ENCODE data around the gene ADARB1.

ADARB1 gene

DNA sequence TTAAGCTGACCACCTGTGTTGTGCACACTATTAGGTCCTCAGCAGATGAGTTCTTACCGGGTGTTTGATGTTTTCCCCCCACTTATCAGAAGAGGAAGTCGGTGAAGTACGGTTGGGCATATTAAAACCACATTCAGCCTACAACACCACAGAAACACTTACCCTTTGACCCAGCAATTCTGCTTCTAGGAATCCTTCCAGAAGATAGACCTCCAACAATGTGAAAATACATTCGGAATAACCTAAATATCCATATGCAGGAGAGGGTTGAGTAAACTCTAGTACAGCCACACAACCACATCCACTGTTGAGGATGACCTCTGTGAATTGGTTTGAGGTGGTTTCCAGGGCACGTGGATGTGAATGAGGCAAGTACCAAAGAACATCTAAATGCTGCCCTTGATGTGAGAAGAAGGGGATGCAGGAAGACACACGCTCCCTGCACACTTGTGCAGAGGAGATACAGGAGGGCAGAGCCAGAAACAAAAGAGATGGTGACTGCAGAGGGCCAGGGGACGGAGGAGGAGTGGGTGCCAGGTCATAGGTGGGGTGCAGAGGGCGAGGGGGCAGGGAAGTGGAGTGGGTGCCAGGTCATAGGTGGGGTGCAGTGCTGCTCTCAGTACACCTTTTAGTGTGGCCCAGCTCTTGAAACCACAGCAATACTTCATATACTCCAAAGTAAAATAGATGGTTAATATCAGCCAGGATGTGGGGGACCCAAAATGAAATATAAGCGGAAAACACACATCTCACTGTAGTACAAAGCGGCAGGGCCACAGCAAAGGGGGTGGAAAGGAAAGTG lies 12.8 kb downstream of the ADARB1 start:
- Histone ChIP-seq H3K4me1 (ENCODE audit: control insufficient read depth in 1 of 2, insufficient read depth in 1 of 2, low read depth in 1 of 2, low read length in 1 of 2) (no peaks in the 10 kb centered on the region), H3K27me3 (peaks cover 4% of the 10 kb centered on the region), H3K9me3 (no peaks in the 10 kb centered on the region), H3K27ac (no peak overlapping the region), H3K36me3 (no peaks in the 10 kb centered on the region), H3K4me3 (ENCODE audit: low read depth in 1 of 2, low read length in 1 of 2) (no peak overlapping the region)
- TF ChIP-seq, protein P1, sequence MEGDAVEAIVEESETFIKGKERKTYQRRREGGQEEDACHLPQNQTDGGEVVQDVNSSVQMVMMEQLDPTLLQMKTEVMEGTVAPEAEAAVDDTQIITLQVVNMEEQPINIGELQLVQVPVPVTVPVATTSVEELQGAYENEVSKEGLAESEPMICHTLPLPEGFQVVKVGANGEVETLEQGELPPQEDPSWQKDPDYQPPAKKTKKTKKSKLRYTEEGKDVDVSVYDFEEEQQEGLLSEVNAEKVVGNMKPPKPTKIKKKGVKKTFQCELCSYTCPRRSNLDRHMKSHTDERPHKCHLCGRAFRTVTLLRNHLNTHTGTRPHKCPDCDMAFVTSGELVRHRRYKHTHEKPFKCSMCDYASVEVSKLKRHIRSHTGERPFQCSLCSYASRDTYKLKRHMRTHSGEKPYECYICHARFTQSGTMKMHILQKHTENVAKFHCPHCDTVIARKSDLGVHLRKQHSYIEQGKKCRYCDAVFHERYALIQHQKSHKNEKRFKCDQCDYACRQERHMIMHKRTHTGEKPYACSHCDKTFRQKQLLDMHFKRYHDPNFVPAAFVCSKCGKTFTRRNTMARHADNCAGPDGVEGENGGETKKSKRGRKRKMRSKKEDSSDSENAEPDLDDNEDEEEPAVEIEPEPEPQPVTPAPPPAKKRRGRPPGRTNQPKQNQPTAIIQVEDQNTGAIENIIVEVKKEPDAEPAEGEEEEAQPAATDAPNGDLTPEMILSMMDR (IDR thresholded peaks at IDR 0.05) = no peak

DNA sequence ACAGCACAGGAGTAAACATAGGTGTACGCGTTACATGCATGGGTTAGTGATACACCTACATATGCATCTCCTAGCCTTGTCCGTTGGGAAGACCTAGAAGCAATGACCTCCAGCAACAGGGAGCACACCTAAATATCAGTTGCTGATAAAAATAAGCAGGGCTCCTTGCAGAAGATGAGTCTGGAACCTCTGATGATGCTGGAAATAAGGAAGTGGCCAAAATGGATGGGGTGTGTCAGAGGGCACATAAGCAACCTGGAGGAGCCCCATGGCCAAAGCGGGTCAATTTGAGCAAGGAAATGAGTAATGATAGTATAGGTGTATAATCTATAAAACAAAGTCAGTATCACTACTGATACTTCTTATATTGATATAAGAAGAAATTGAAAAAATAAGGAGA lies 13.7 kb downstream of the ADARB1 start:
- Histone ChIP-seq H3K9me3 (no peaks in the 10 kb centered on the region), H3K4me3 (ENCODE audit: low read depth in 1 of 2, low read length in 1 of 2) (no peak overlapping the region), H3K36me3 (no peaks in the 10 kb centered on the region), H3K4me1 (ENCODE audit: control insufficient read depth in 1 of 2, insufficient read depth in 1 of 2, low read depth in 1 of 2, low read length in 1 of 2) (no peaks in the 10 kb centered on the region), H3K27me3 (peaks cover 6% of the 10 kb centered on the region), H3K27ac (no peak overlapping the region)
- TF ChIP-seq, protein P1 (IDR thresholded peaks at IDR 0.05) = no peak

DNA sequence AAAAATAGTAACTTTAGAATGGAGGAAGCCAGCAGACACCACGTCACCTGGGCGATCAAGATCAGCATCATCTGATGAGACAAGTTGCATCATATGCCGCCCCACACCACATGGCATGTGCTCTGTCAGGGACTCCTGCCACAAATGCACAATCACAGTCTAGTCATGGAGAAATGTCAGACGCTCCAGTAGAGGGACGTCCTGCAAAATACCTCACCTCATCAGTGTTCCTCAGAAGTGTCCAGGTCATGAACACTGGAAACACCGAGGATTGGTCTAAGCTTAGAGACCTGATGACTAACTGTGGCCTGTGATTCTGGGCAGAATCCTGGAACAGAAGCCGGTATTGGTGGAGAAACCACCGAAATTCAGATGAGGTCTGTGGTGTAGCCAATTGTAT lies 14.3 kb downstream of the ADARB1 start:
- Histone ChIP-seq H3K27ac (no peak overlapping the region), H3K4me1 (ENCODE audit: control insufficient read depth in 1 of 2, insufficient read depth in 1 of 2, low read depth in 1 of 2, low read length in 1 of 2) (no peaks in the 10 kb centered on the region), H3K4me3 (ENCODE audit: low read depth in 1 of 2, low read length in 1 of 2) (no peak overlapping the region), H3K36me3 (no peaks in the 10 kb centered on the region), H3K27me3 (peaks cover 6% of the 10 kb centered on the region), H3K9me3 (no peaks in the 10 kb centered on the region)
- TF ChIP-seq, protein P1 (IDR thresholded peaks at IDR 0.05) = no peak

DNA sequence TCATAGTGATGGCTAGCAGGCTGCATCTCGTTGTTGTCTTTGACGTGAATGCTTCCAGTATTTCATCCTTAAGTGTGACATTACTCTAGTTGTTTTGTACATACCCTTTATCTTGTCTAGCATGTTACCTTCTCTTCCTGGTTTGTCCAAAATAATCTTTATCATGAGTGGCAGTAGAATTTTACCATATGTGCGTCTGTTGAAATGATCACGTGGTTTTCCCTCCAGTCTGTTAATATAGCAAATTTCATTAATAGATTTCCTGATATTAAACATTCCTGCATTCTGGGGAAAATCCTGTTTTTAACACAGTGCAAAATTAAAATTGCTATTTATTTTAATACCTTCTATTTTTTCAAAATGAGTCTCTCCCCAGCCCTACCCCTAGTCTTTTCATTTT lies 15.6 kb downstream of the ADARB1 start:
- Histone ChIP-seq H3K36me3 (no peaks in the 10 kb centered on the region), H3K4me3 (ENCODE audit: low read depth in 1 of 2, low read length in 1 of 2) (no peak overlapping the region), H3K4me1 (ENCODE audit: control insufficient read depth in 1 of 2, insufficient read depth in 1 of 2, low read depth in 1 of 2, low read length in 1 of 2) (no peaks in the 10 kb centered on the region), H3K27ac (no peak overlapping the region), H3K9me3 (no peaks in the 10 kb centered on the region), H3K27me3 (peaks cover 6% of the 10 kb centered on the region)
- TF ChIP-seq, protein P1 (IDR thresholded peaks at IDR 0.05) = no peak

DNA sequence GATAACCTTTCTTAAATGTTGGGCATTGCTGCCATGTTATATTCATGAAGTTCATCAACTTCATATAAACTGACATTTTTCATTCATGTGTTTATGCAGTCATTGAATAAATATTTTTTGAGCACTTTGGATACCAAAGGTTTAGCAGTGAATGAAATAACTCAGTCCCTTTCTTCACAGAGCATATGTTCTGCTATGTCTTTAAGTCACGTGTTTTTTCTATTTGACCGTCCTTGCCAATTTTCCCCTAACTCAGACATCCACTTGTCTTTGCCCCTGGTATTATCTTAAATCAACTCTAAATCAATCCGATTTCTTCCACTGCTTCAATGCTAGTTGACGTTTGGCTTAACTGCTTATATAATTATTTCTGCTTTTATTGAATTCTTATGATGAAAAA lies 16.6 kb downstream of the ADARB1 start:
- H3K4me1 ChIP-seq (ENCODE audit: control insufficient read depth in 1 of 2, insufficient read depth in 1 of 2, low read depth in 1 of 2, low read length in 1 of 2) = no peaks in the 10 kb centered on the region
- H3K27ac ChIP-seq = no peak overlapping the region
- no peaks in the 10 kb centered on the region for H3K9me3 ChIP-seq
- H3K27me3 ChIP-seq = peaks cover 6% of the 10 kb centered on the region
- TF ChIP-seq, protein P1 (IDR thresholded peaks at IDR 0.05) = no peak
- H3K4me3 ChIP-seq (ENCODE audit: low read depth in 1 of 2, low read length in 1 of 2) = no peak overlapping the region
- H3K36me3 ChIP-seq = no peaks in the 10 kb centered on the region
